A549 (cell line): ENCODE results near the gene ARHGEF4.

ENCODE experiments used
- CTCF ChIP-seq: fragments of >200 bp; sonication (Bioruptor Twin); formaldehyde crosslinking; IDR thresholded peaks from 3 replicates; pipeline ENCODE4 v1.5.1; 2016
- MYC ChIP-seq: IDR thresholded peaks from 2 replicates; pipeline ENCODE4 v1.6.1; 2012; ENCODE audit warnings: mild to moderate bottlenecking, inconsistent platforms, low read length, improper control_type of control experiment, borderline replicate concordance
- NPAS2 ChIP-seq: fragments of 250-450 bp; sonication (Bioruptor Pico); IDR thresholded peaks from 2 replicates; pipeline ENCODE4 v1.8.0; 2022; ENCODE audit warnings: mild to moderate bottlenecking, moderate library complexity, borderline replicate concordance
- POLR2A ChIP-seq: IDR thresholded peaks from 2 replicates; pipeline ENCODE4 v1.6.1; 2012; ENCODE audit warnings: mild to moderate bottlenecking, low read length

- TF ChIP-seq NPAS2 (CRISPR knock-in tag), result no peak
- TF ChIP-seq CTCF, result no peak
- TF ChIP-seq MYC, result no peak
- no peak for TF ChIP-seq POLR2A
Measured at GRCh38 chr2:131004446-131005209, 167.9 kb downstream of the ARHGEF4 start.
